ENCODE data around the gene ATP6V0E1. TPM values are rescaled to one million over a fixed set of nuclear protein-coding genes. Genes with fewer than 3 reads are reported as not detected.

Gene ATP6V0E1
- total RNA-seq, 1 experiment from 2014 or later = 332 TPM

GRCh38 chr5:173032730-173033129 lies 49.2 kb downstream of the ATP6V0E1 start:
- intact Hi-C loops (cut with micrococcal nuclease; ENCODE audit: unreplicated experiment) (no loop called here), in situ Hi-C loops (cut with HindIII; ENCODE audit: low pct_unique_long_range_greater_than_20kb, low sequenced_read_pairs) (no loop called here)
- ChIA-PET CTCF (interaction anchor here (0.6 kb wide), 1 partner anchor 24 kb away, joined by 5 read pairs; no protein-coding TSS in a partner anchor), POLR2A (no interaction called here)
- Histone ChIP-seq H3K27ac (ENCODE audit: low read length) (no peak overlapping the region), H3K27me3 (ENCODE audit: control insufficient read depth, insufficient read depth, low read length) (no peaks in the 10 kb centered on the region), H3K36me3 (ENCODE audit: control insufficient read depth, insufficient read depth, low read length) (no peaks in the 10 kb centered on the region), H3K4me1 (ENCODE audit: control insufficient read depth, insufficient read depth, low read length) (peaks cover 10% of the 10 kb centered on the region; the same call in 1 of the 2 replicates), H3K9me3 (ENCODE audit: control insufficient read depth, insufficient read depth, low read depth, low read length) (no peaks in the 10 kb centered on the region), H3K4me3 (ENCODE audit: low read depth in 2 of 2, low read length in 2 of 2) (no peak overlapping the region)
- ATAC-seq (no peak), DNase-seq (ENCODE audit: low read depth, low spot score) (no peak)
- TF ChIP-seq POLR2AphosphoS5 (IDR thresholded peaks at IDR 0.05; ENCODE audit: low read depth, low read length) (no peak), REST (IDR thresholded peaks at IDR 0.05; ENCODE audit: insufficient read depth in 1 of 2, low read depth in 2 of 2, low read length in 1 of 2) (no peak), TCF7L2 (IDR thresholded peaks at IDR 0.05; ENCODE audit: low read depth, low read length) (no peak), SIN3A (IDR thresholded peaks at IDR 0.05; ENCODE audit: borderline replicate concordance, insufficient read depth, low read depth, low read length) (no peak)
- TF ChIP-seq, protein P1, sequence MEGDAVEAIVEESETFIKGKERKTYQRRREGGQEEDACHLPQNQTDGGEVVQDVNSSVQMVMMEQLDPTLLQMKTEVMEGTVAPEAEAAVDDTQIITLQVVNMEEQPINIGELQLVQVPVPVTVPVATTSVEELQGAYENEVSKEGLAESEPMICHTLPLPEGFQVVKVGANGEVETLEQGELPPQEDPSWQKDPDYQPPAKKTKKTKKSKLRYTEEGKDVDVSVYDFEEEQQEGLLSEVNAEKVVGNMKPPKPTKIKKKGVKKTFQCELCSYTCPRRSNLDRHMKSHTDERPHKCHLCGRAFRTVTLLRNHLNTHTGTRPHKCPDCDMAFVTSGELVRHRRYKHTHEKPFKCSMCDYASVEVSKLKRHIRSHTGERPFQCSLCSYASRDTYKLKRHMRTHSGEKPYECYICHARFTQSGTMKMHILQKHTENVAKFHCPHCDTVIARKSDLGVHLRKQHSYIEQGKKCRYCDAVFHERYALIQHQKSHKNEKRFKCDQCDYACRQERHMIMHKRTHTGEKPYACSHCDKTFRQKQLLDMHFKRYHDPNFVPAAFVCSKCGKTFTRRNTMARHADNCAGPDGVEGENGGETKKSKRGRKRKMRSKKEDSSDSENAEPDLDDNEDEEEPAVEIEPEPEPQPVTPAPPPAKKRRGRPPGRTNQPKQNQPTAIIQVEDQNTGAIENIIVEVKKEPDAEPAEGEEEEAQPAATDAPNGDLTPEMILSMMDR (IDR thresholded peaks at IDR 0.05) = no peak
- no TSS peak for BruUV-seq (replicated peaks)

- in situ Hi-C loops (cut with HindIII; ENCODE audit: low pct_unique_long_range_greater_than_20kb, low sequenced_read_pairs) (no loop called here), intact Hi-C loops (cut with micrococcal nuclease; ENCODE audit: unreplicated experiment) (no loop called here)
- TF ChIP-seq POLR2AphosphoS5 (IDR thresholded peaks at IDR 0.05; ENCODE audit: low read depth, low read length) (no peak), REST (IDR thresholded peaks at IDR 0.05; ENCODE audit: insufficient read depth in 1 of 2, low read depth in 2 of 2, low read length in 1 of 2) (no peak), SIN3A (IDR thresholded peaks at IDR 0.05; ENCODE audit: borderline replicate concordance, insufficient read depth, low read depth, low read length) (no peak), TCF7L2 (IDR thresholded peaks at IDR 0.05; ENCODE audit: low read depth, low read length) (no peak)
- TF ChIP-seq, protein P1 (IDR thresholded peaks at IDR 0.05) = no peak
- H3K4me3 ChIP-seq (ENCODE audit: low read depth in 2 of 2, low read length in 2 of 2) = no peak overlapping the region
- H3K27me3 ChIP-seq (ENCODE audit: control insufficient read depth, insufficient read depth, low read length) = no peaks in the 10 kb centered on the region
- ChIA-PET POLR2A (no interaction called here), CTCF (no interaction called here)
- BruUV-seq (replicated peaks) = no TSS peak
- no peak for DNase-seq (ENCODE audit: low read depth, low spot score)
- H3K4me1 ChIP-seq (ENCODE audit: control insufficient read depth, insufficient read depth, low read length) = no peaks in the 10 kb centered on the region
- no peaks in the 10 kb centered on the region for H3K36me3 ChIP-seq (ENCODE audit: control insufficient read depth, insufficient read depth, low read length)
- H3K27ac ChIP-seq (ENCODE audit: low read length) = no peak overlapping the region
- ATAC-seq = no peak
- H3K9me3 ChIP-seq (ENCODE audit: control insufficient read depth, insufficient read depth, low read depth, low read length) = no peaks in the 10 kb centered on the region
Observed at GRCh38 chr5:173033923-173034322, 50.4 kb downstream of the ATP6V0E1 start.
